HG03039 (cell line): ENCODE measurements around the gene IQGAP2.
A peak's percentile ranks its signal among the peaks of the same experiment; 100 is the strongest.
"Not testable (repeated sequence)": the region's sequence is repeated elsewhere in the genome, so short reads cannot be mapped to it uniquely, and the experiment has no call there.

Source experiments
- ATAC-seq: cut with Tn5 transposase; IDR thresholded peaks from one replicate; pipeline ENCODE4 v1.9.1; 2021; ENCODE audit warnings: mild to moderate bottlenecking, moderate library complexity; ENCODE audit not compliant: unreplicated experiment

IQGAP2 gene

GRCh38 chr5:76402886-76403765, at the start of gene IQGAP2:
Gene IQGAP2, plus strand, starts transcription at chr5:76403285. Its CDS starts 261 bp downstream, at chr5:76403546.
- ATAC-seq: peak; percentile 59

GRCh38 chr5:76356887-76357286, 46.2 kb upstream of the IQGAP2 start:
- ATAC-seq: no peak

- no peak for ATAC-seq
Measured at GRCh38 chr5:76363352-76364225, 39.5 kb upstream of the IQGAP2 start.

GRCh38 chr5:76364226-76364589, 38.9 kb upstream of the IQGAP2 start:
- ATAC-seq: no peak

GRCh38 chr5:76365561-76365960, 37.5 kb upstream of the IQGAP2 start:
- ATAC-seq: no peak

- no peak for ATAC-seq
Measured at GRCh38 chr5:76366596-76366995, 36.5 kb upstream of the IQGAP2 start.

- ATAC-seq: peak; percentile 56
Measured at GRCh38 chr5:76367623-76368371, 35.3 kb upstream of the IQGAP2 start.

GRCh38 chr5:76368941-76369340, 34.1 kb upstream of the IQGAP2 start:
- ATAC-seq: no peak

GRCh38 chr5:76369668-76370067, 33.4 kb upstream of the IQGAP2 start:
- not testable (repeated sequence) for ATAC-seq

- ATAC-seq: no peak
Measured at GRCh38 chr5:76371960-76372322, 31.1 kb upstream of the IQGAP2 start.

- ATAC-seq: no peak
Measured at GRCh38 chr5:76372323-76373054, 30.6 kb upstream of the IQGAP2 start.

- no peak for ATAC-seq
Measured at GRCh38 chr5:76376148-76376865, 26.8 kb upstream of the IQGAP2 start.

- ATAC-seq: no peak
Measured at GRCh38 chr5:76376866-76377230, 26.2 kb upstream of the IQGAP2 start.

GRCh38 chr5:76378355-76378754, 24.7 kb upstream of the IQGAP2 start:
- no peak for ATAC-seq

GRCh38 chr5:76379316-76379715, 23.8 kb upstream of the IQGAP2 start:
- no peak for ATAC-seq

- ATAC-seq: no peak
Measured at GRCh38 chr5:76379855-76380254, 23.2 kb upstream of the IQGAP2 start.

- no peak for ATAC-seq
Measured at GRCh38 chr5:76380346-76381066, 22.6 kb upstream of the IQGAP2 start.

- no peak for ATAC-seq
Measured at GRCh38 chr5:76383126-76383832, 19.8 kb upstream of the IQGAP2 start.

GRCh38 chr5:76384189-76384588, 18.9 kb upstream of the IQGAP2 start:
- ATAC-seq: no peak
